Tibial artery (tissue), 4 donors: ENCODE data around the gene FERMT2.

Experiments
- DNase-seq, 2 donors: peaks; one replicate each; pipeline ENCODE4 v3.0.0-alpha.2; 2019
- H3K27ac ChIP-seq, 2 donors: fragments of 200-600 bp; sonication (generic) in 1 of 2; 1 replicate in 1 of 2; 2 replicates in 1 of 2; pipeline ENCODE4 v1.5.1; 2018 to 2019; ENCODE audit warnings: mild to moderate bottlenecking in 1 of 2
- H3K27me3 ChIP-seq, 2 donors: fragments of 200-600 bp; sonication (generic) in 1 of 2; one replicate each; pipeline versions ENCODE4 v1.5.1 to v1.6.0; 2016 to 2019
- H3K36me3 ChIP-seq, 3 donors: fragments of 200-600 bp; sonication (generic) in 2 of 3; one replicate each; pipeline ENCODE4 v1.5.1; 2016 to 2019; ENCODE audit warnings: mild to moderate bottlenecking in 2 of 3
- H3K4me1 ChIP-seq, 4 donors: fragments of 200-600 bp; sonication (generic) in 2 of 4; 1 replicate in 3 of 4; 2 replicates in 1 of 4; pipeline ENCODE4 v1.5.1; 2016 to 2019
- H3K4me3 ChIP-seq, 2 donors: fragments of 200-600 bp; sonication (generic) in 1 of 2; 1 replicate in 1 of 2; 2 replicates in 1 of 2; pipeline ENCODE4 v1.5.1; 2018 to 2019; ENCODE audit warnings: mild to moderate bottlenecking in 2 of 2
- H3K9me3 ChIP-seq, 3 donors: fragments of 200-600 bp; sonication (generic) in 1 of 3; one replicate each; pipeline ENCODE4 v1.5.1; 2016 to 2019
- intact Hi-C: fragments of 100-400 bp; cut with DNase I; formaldehyde crosslinking; loops from one replicate; pipeline ENCODE4 v1.15.0; 2023; ENCODE audit warnings: low total_unique reads
- TF ChIP-seq, protein P1 (sequence below), 2 experiments: fragments of 200-600 bp in 1 of 2; fragments of 450-650 bp in 1 of 2; IDR thresholded peaks; one replicate each; pipeline ENCODE4 v1.5.1; 2017 to 2019; ENCODE audit warnings: antibody characterized with exemption in 2 of 2, mild to moderate bottlenecking in 1 of 2, moderate library complexity in 1 of 2

Gene FERMT2

DNA sequence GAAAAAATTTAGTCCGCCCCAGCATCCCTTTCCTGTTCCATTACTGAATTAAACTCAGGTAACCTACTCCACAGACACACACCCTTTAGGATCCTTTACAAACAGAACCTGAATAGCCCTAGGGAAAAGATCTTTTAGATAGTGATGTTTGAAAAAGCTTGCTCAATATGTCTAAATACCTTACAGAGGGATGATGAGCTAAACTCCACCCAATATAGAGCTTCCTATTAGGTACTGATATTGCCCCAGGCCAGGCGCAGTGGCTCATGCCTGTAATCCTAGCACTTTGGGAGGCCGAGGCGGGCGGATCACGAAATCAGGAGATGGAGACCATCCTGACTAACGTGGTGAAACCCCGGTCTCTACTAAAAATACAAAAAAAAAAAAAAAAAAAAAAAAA lies 50.1 kb downstream of the FERMT2 start:
- Histone ChIP-seq H3K4me1 (peaks cover 0 to 92% (median 11%) of the 10 kb centered on the region in 4 donors), H3K36me3 (peaks cover 7 to 9% (median 8%) of the 10 kb centered on the region in 3 donors), H3K4me3 (no peak overlapping the region), H3K27ac (peak overlapping the region in 1 of 2 donors; percentile 1), H3K9me3 (no peaks in the 10 kb centered on the region), H3K27me3 (no peaks in the 10 kb centered on the region)
- DNase-seq = no peak
- intact Hi-C loops = no loop called here
- TF ChIP-seq, protein P1, sequence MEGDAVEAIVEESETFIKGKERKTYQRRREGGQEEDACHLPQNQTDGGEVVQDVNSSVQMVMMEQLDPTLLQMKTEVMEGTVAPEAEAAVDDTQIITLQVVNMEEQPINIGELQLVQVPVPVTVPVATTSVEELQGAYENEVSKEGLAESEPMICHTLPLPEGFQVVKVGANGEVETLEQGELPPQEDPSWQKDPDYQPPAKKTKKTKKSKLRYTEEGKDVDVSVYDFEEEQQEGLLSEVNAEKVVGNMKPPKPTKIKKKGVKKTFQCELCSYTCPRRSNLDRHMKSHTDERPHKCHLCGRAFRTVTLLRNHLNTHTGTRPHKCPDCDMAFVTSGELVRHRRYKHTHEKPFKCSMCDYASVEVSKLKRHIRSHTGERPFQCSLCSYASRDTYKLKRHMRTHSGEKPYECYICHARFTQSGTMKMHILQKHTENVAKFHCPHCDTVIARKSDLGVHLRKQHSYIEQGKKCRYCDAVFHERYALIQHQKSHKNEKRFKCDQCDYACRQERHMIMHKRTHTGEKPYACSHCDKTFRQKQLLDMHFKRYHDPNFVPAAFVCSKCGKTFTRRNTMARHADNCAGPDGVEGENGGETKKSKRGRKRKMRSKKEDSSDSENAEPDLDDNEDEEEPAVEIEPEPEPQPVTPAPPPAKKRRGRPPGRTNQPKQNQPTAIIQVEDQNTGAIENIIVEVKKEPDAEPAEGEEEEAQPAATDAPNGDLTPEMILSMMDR (IDR thresholded peaks at IDR 0.05) = no peak

DNA sequence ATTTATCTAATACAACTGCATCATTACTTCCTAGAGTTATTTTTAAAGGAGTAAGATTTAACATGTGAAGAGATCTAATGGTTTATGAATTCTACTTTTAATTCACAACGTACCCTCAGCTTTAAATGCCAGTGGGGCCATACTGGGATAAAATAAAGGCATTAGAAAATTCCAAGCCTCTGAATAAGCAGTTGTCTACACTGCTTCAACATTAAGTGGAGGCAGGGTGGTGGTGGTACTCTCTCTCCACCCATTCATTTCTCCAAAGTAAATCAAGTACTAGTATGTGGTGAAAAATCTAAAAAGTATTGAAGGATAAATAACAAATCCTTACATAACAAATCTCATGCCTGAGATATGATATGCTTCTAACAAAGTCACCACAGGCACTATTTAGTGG lies 52.4 kb downstream of the FERMT2 start:
- intact Hi-C loops = no loop called here
- peaks cover 0 to 93% (median 14%) of the 10 kb centered on the region in 4 donors for H3K4me1 ChIP-seq
- H3K4me3 ChIP-seq = no peak overlapping the region
- H3K27ac ChIP-seq = peak overlapping the region in 1 of 2 donors; percentile 1
- no peaks in the 10 kb centered on the region for H3K9me3 ChIP-seq
- no peak for DNase-seq
- H3K36me3 ChIP-seq = peaks cover 7 to 9% (median 8%) of the 10 kb centered on the region in 3 donors
- no peaks in the 10 kb centered on the region for H3K27me3 ChIP-seq
- TF ChIP-seq, protein P1 (IDR thresholded peaks at IDR 0.05) = no peak

DNA sequence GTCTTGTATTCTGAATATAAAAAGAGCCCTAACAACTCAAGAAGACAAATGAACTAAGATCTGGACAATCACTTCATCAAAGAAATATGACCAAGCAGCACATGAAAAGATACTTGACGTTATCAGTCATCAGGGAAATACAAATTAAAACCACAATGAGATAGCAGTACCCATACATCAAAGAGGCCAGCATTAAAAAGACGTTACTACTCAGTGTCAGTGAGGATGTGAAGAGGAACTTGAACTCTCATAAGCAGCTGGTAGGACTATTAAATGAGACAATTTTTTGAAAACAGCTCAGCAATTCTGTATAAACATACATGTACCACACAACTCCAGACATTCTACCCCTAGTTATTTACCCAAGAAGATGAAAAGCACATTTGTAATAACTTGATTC lies 55.9 kb downstream of the FERMT2 start:
- Histone ChIP-seq H3K4me1 (peaks cover 0 to 74% (median 18%) of the 10 kb centered on the region in 4 donors), H3K27me3 (no peaks in the 10 kb centered on the region), H3K27ac (peak overlapping the region in 1 of 2 donors; percentile 30), H3K4me3 (no peak overlapping the region), H3K9me3 (no peaks in the 10 kb centered on the region), H3K36me3 (peaks cover 22 to 27% (median 23%) of the 10 kb centered on the region in 3 donors)
- intact Hi-C loops = no loop called here
- DNase-seq = no peak
- TF ChIP-seq, protein P1 (IDR thresholded peaks at IDR 0.05) = no peak

DNA sequence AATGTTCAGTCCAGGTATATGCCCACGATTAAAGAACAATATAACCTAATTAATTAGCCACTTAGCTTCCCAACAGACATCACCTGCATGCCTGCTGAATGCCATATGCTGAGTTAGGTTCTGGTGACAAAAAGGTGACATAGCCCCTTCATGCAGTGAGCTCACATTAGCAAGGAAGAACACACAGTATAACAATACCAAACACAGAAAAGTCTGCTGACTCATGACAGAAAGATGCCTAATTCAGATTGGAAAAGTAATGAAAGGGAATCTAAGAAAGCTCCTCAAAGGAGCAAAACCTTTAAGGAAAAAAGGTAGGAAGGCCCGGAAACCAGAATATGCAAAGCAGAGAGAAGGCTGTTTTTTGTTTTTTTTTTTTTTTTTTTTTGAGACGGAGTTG lies 59.0 kb downstream of the FERMT2 start:
- H3K4me1 ChIP-seq = peaks cover 0 to 62% (median 18%) of the 10 kb centered on the region in 4 donors
- TF ChIP-seq, protein P1 (IDR thresholded peaks at IDR 0.05) = no peak
- no peaks in the 10 kb centered on the region for H3K27me3 ChIP-seq
- no peak for DNase-seq
- no peaks in the 10 kb centered on the region for H3K9me3 ChIP-seq
- no peak overlapping the region for H3K27ac ChIP-seq
- peaks cover 28 to 40% (median 34%) of the 10 kb centered on the region in 3 donors for H3K36me3 ChIP-seq
- no peak overlapping the region for H3K4me3 ChIP-seq
- intact Hi-C loops = no loop called here

DNA sequence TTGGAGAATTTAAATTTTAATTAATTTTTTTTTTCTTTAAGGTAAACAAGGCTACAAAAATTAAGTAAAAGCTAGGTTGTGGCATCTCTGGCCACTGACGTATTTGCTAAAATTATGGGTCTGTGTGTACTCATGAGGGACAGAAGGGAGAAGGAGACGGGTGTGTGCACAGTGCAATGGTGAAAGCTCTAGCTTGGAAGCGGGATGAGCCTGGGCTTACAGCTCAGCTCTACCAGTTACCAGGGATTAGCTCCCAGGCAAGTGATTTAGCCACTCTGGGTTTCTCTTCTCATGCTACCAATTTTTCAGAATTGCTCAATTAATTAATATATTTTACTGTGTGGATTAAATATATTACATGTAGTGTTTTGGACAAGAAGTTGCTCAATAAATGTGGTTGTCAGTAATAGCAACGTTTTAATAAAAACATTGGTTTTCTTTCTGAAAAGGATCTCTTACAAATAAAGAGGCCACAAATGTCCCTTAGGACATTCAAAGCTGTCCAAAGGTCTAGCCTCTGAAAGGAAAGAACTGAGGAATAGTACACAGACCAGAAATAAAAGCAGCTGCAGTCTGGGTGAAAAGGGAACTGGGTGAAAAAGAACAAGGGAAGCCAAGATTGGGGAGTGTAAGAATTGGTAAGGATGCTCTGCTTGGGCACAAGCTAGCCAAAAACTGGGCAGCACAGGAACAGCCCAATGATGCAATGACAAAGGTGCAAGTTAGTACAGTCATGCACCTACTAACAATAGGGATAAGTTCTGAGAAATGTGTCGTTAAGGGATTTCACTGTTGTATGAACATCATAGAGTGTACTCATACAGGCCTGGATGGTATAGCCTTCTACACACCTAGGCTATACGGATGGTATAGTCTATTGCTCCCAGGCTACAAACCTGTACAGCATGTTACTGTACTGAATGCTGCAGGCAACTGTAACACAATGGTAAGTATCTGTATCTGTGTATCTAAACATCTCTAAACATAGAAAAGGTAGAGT lies 61.7 kb downstream of the FERMT2 start:
- TF ChIP-seq, protein P1 (IDR thresholded peaks at IDR 0.05) = no peak
- intact Hi-C loops = loop anchor here (10.0 kb wide), 1 partner anchor 56 kb away; no protein-coding TSS in a partner anchor
- no peak overlapping the region for H3K4me3 ChIP-seq
- H3K36me3 ChIP-seq = peaks cover 28 to 40% (median 34%) of the 10 kb centered on the region in 3 donors
- H3K27ac ChIP-seq = no peak overlapping the region
- H3K4me1 ChIP-seq = peaks cover 0 to 50% (median 18%) of the 10 kb centered on the region in 4 donors
- DNase-seq = no peak
- no peaks in the 10 kb centered on the region for H3K9me3 ChIP-seq
- H3K27me3 ChIP-seq = no peaks in the 10 kb centered on the region
